A673 (cell line): ENCODE measurements around the gene IARS2. TPM values are rescaled to one million over a fixed set of nuclear protein-coding genes. Genes with fewer than 3 reads are reported as not detected.
"Not testable (repeated sequence)": the region's sequence is repeated elsewhere in the genome, so short reads cannot be mapped to it uniquely, and the experiment has no call there.

Experiments
- BruUV-seq: library from RNA; stranded (reverse); fragments of 400-500 nt; replicated peaks from 2 replicates; lab custom pipeline; 2021; lab: Mats Ljungman, UMichigan
- CTCF ChIA-PET: fragments of 300-600 bp; sonication (Branson Sonifier 250); formaldehyde crosslinking; loops from one replicate; lab custom pipeline; 2022; ENCODE audit warnings: antibody characterized with exemption; lab: Charles Lee
- POLR2A ChIA-PET: fragments of 300-600 bp; sonication (Branson Sonifier 250); formaldehyde crosslinking; loops from one replicate; lab custom pipeline; 2022; ENCODE audit warnings: antibody characterized with exemption; ENCODE audit not compliant: low non-redundant PET; lab: Charles Lee
- DNase-seq: peaks from one replicate; pipeline ENCODE4 v3.0.0-alpha.2; 2015; ENCODE audit warnings: low spot score
- H3K27ac ChIP-seq: fragments of 200-600 bp; sonication (generic); 2 replicates; pipeline ENCODE4 v1.5.1; 2016; ENCODE audit warnings: mixed run types, low read depth, mild to moderate bottlenecking, mixed read lengths, antibody characterized with exemption, low read length; ENCODE audit not compliant: poor library complexity, severe bottlenecking
- H3K27me3 ChIP-seq: fragments of 200-600 bp; sonication (generic); replicated peaks from 2 replicates; pipeline ENCODE4 v1.6.1; 2017; ENCODE audit warnings: mixed run types, low read depth, mild to moderate bottlenecking, mixed read lengths, antibody characterized with exemption, low read length; ENCODE audit not compliant: insufficient read depth, poor library complexity
- H3K36me3 ChIP-seq: fragments of 200-600 bp; sonication (generic); 2 replicates; pipeline ENCODE4 v1.6.1; 2016; ENCODE audit warnings: mixed run types, mild to moderate bottlenecking, mixed read lengths, antibody characterized with exemption, low read length; ENCODE audit not compliant: insufficient read depth, poor library complexity, severe bottlenecking
- H3K4me1 ChIP-seq: fragments of 200-600 bp; sonication (generic); 2 replicates; pipeline ENCODE4 v1.6.1; 2017; ENCODE audit warnings: mixed run types, mild to moderate bottlenecking, mixed read lengths, antibody characterized with exemption, low read length; ENCODE audit not compliant: insufficient read depth, poor library complexity, severe bottlenecking
- H3K4me3 ChIP-seq: fragments of 200-600 bp; sonication (generic); 2 replicates; pipeline ENCODE4 v1.5.1; 2016; ENCODE audit warnings: low read depth, mixed run types, mild to moderate bottlenecking, mixed read lengths, low read length; ENCODE audit not compliant: poor library complexity, severe bottlenecking
- H3K9me3 ChIP-seq: fragments of 200-600 bp; sonication (generic); 2 replicates; pipeline ENCODE4 v1.6.1; 2016; ENCODE audit warnings: mixed run types, low read depth, mild to moderate bottlenecking, mixed read lengths, antibody characterized with exemption, low read length; ENCODE audit not compliant: poor library complexity, severe bottlenecking
- EZH2 ChIP-seq: fragments of 200-600 bp; sonication (generic); IDR thresholded peaks from 2 replicates; pipeline ENCODE4 v1.6.1; 2017; ENCODE audit warnings: borderline replicate concordance, low read depth, mild to moderate bottlenecking, mixed read lengths, antibody characterized with exemption, low read length; ENCODE audit not compliant: poor library complexity, severe bottlenecking
- intact Hi-C: fragments of 100-400 bp; cut with micrococcal nuclease; formaldehyde crosslinking; loops from one replicate; pipeline ENCODE4 v1.10.0; 2022; ENCODE audit not compliant: unreplicated experiment
- total RNA-seq: library from RNA; stranded (reverse); gene quantifications from 2 replicates; pipeline ENCODE4 v1.2.3, GENCODE V29; 2021
- TF ChIP-seq, protein P1 (sequence below): fragments of 300-800, 200-600 bp; sonication (generic); conservative IDR thresholded peaks from 2 replicates; pipeline ENCODE4 v1.5.1; 2017; ENCODE audit warnings: low read depth, mild to moderate bottlenecking, antibody characterized with exemption, low read length, moderate library complexity, mixed read lengths

IARS2 gene
- total RNA-seq, 1 experiment from 2014 or later = 80.5 TPM

DNA sequence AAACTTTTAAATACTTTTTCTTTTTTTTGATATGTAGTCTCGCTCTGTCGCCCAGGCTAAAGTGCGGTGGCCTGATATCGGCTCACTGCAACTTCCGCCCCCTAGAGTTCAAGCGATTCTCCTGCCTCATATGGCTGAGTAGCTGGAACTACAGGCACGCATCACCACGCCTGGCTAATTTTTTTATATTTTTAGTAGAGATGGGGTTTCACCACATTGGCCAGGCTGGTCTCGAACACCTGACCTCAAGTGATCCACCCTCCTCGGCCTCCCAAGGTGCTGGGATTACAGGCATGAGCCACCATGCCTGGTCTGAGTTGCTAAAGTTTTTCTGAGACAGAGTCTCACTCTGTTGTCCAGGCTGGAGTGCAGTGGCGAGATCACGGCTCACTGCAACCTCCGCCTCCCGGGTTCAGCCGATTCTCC is 7.7 kb upstream of the IARS2 start:
- H3K27ac ChIP-seq, CTCF ChIA-PET, intact Hi-C loops: not testable (repeated sequence)

DNA sequence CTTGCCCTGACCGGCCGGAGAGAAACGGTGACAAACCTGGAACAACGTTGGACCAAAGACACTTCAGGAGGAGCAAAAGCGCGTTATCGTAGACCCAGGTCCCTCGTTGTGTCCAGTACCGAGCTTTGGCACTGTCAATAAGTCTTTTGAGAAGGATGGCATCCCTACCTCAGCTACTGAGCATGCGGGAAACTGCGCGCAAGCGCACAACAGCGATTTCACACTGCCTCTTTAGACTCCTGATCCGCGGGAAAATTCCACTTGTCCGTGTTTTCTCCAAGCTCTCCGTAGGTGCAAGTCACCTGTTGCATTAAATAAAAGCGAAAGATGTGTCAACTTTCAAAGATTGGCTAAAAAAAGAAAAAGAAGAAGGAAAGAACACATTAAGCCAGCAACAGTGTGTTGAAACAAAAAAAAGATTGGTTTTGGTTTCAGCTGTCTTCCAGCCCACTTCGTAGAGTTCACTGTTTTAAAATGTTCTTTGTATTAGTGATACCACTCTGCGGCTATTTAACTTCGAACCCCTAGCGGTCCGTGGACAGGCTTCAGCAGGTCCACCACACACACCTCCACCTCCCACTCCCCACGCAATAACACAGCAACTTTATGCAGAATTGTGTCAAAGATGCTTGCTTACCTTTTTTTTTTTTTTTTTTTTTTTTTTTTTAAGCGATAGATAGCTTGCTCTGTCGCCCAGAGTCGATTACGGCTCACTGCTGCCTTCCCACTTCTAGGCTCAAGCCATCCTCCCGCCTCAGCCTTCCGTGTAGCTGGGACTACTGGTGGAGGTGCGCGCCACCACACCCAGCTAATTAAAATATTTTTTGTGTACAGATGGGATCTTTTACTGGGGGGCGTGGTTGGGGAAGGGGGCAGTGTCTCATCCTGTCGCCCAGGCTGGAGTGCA is 4.0 kb upstream of the IARS2 start, which contains the start of gene BPNT1:
Gene BPNT1, minus strand, starts transcription at position 139 of the 907 bp plus-strand sequence. CDS start 9,942 bp downstream, outside the sequence.
- Histone ChIP-seq H3K27ac (peak within 1 kb of the TSS; percentile 3), H3K36me3 (no peaks in the 10 kb centered on the region), H3K4me3 (peak within 1 kb of the TSS; percentile 59), H3K27me3 (no peaks in the 10 kb centered on the region), H3K9me3 (no peaks in the 10 kb centered on the region), H3K4me1 (no peaks in the 10 kb centered on the region)
- CTCF ChIA-PET = interaction anchor here (0.6 kb wide), 2 partner anchors 23 to 182 kb away, joined by 3 to 10 read pairs; partner anchors contain the start of gene RAB3GAP2
- intact Hi-C loops = no loop called here
- POLR2A ChIA-PET = interaction anchor here (0.6 kb wide), 2 partner anchors 28 to 180 kb away, joined by 6 to 8 read pairs; no protein-coding TSS in a partner anchor
- no peak for TF ChIP-seq EZH2
- TF ChIP-seq, protein P1, sequence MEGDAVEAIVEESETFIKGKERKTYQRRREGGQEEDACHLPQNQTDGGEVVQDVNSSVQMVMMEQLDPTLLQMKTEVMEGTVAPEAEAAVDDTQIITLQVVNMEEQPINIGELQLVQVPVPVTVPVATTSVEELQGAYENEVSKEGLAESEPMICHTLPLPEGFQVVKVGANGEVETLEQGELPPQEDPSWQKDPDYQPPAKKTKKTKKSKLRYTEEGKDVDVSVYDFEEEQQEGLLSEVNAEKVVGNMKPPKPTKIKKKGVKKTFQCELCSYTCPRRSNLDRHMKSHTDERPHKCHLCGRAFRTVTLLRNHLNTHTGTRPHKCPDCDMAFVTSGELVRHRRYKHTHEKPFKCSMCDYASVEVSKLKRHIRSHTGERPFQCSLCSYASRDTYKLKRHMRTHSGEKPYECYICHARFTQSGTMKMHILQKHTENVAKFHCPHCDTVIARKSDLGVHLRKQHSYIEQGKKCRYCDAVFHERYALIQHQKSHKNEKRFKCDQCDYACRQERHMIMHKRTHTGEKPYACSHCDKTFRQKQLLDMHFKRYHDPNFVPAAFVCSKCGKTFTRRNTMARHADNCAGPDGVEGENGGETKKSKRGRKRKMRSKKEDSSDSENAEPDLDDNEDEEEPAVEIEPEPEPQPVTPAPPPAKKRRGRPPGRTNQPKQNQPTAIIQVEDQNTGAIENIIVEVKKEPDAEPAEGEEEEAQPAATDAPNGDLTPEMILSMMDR = no peak
- no TSS peak for BruUV-seq
- peak; percentile 94 for DNase-seq

More for the DNA sequence above, 7.7 kb upstream of the IARS2 start:
- H3K27me3 ChIP-seq, H3K36me3 ChIP-seq, H3K4me3 ChIP-seq, BruUV-seq, H3K4me1 ChIP-seq, POLR2A ChIA-PET, H3K9me3 ChIP-seq: not testable (repeated sequence)
- TF ChIP-seq, protein P1 = peak; percentile 27; the same call in 1 of the 2 replicates
- peak; percentile 13 for DNase-seq

GRCh38 chr1:220092694-220093093 is 1.2 kb upstream of the IARS2 start:
- no peak for TF ChIP-seq EZH2
- TF ChIP-seq, protein P1 = no peak
- Histone ChIP-seq H3K9me3 (no peaks in the 10 kb centered on the region), H3K4me1 (peaks cover 5% of the 10 kb centered on the region), H3K27ac (no peak overlapping the region), H3K4me3 (no peak overlapping the region), H3K27me3 (no peaks in the 10 kb centered on the region), H3K36me3 (peaks cover 13% of the 10 kb centered on the region)
- BruUV-seq = no TSS peak
- POLR2A ChIA-PET = no interaction called here
- intact Hi-C loops = no loop called here
- CTCF ChIA-PET = no interaction called here
- no peak for DNase-seq
